Measurements from ENCODE around the gene TSPO2. TPM values are rescaled to one million over a fixed set of nuclear protein-coding genes. Genes with fewer than 3 reads are reported as not detected.

Gene TSPO2
- total and polyA plus RNA-seq, 2 of the 13 experiments (the other 11 are each of a cell fraction or from before 2014, with no cell fraction given), result 0.55 TPM; not detected in 1

DNA sequence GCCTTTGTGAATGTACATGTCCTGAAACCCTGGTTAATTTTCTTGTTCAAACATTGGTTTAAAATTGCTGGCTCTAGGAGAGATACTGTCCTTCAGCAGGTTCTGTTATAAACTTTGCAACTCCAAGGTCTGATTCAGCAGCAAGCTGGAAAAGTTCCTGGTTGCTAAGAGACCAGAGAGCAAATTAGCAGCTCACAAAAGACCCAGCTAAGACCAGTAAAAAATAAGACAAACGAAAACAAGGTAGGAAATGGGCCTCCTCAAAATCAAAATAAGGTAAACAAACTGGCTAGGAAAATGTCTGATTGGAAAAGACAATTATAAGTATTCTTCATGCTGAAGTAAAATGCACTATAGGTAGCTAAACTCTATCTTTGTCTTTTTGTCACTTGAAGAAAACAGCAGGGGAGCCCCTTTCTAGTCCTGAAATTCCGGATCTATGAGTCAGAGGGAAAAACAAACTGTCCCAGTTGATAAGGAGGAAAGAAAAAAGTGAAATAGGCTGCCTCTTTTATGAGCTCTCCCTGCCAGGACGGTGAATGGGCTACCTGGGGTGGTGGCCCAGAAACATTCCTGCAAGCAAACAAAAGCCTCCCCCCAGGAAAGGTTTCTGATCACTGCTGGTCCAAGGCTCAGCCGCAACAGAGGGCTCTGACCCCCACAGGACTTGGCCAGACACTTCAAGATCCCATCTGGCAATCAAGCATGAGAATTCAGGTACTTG lies 44.9 kb upstream of the TSPO2 start (continued):
- TF ChIP-seq, protein P1, sequence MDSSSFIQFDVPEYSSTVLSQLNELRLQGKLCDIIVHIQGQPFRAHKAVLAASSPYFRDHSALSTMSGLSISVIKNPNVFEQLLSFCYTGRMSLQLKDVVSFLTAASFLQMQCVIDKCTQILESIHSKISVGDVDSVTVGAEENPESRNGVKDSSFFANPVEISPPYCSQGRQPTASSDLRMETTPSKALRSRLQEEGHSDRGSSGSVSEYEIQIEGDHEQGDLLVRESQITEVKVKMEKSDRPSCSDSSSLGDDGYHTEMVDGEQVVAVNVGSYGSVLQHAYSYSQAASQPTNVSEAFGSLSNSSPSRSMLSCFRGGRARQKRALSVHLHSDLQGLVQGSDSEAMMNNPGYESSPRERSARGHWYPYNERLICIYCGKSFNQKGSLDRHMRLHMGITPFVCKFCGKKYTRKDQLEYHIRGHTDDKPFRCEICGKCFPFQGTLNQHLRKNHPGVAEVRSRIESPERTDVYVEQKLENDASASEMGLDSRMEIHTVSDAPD (CRISPR knock-in tag; IDR thresholded peaks at IDR 0.05), result 0 out of 2 replicates have a peak, but pooled peaks have one; percentile 55
- TF ChIP-seq ZNF841 (CRISPR knock-in tag; IDR thresholded peaks at IDR 0.05; ENCODE audit: borderline replicate concordance) (no peak), PTBP1 (IDR thresholded peaks at IDR 0.05; ENCODE audit: low read depth, low read length, poor library complexity, severe bottlenecking) (no peak), IKZF4 (CRISPR knock-in tag; IDR thresholded peaks at IDR 0.05; ENCODE audit: borderline replicate concordance, low read depth, not compliant biosample characterization) (no peak), NR3C1 (CRISPR knock-in tag; IDR thresholded peaks at IDR 0.05) (no peak), ZBTB20 (CRISPR knock-in tag; IDR thresholded peaks at IDR 0.05; ENCODE audit: borderline replicate concordance, low read depth) (no peak), RBM22 (optimal IDR thresholded peaks at IDR 0.05; ENCODE audit: low read length) (no peak)
- TF ChIP-seq, protein P2, sequence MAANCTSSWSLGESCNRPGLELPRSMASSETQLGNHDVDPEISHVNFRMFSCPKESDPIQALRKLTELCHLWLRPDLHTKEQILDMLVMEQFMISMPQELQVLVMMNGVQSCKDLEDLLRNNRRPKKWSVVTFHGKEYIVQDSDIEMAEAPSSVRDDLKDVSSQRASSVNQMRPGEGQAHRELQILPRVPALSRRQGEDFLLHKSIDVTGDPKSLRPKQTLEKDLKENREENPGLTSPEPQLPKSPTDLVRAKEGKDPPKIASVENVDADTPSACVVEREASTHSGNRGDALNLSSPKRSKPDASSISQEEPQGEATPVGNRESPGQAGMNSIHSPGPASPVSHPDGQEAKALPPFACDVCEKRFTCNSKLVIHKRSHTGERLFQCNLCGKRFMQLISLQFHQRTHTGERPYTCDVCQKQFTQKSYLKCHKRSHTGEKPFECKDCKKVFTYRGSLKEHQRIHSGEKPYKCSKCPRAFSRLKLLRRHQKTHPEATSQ (CRISPR knock-in tag; IDR thresholded peaks at IDR 0.05; ENCODE audit: borderline replicate concordance), result no peak
- TF ChIP-seq, protein P3, sequence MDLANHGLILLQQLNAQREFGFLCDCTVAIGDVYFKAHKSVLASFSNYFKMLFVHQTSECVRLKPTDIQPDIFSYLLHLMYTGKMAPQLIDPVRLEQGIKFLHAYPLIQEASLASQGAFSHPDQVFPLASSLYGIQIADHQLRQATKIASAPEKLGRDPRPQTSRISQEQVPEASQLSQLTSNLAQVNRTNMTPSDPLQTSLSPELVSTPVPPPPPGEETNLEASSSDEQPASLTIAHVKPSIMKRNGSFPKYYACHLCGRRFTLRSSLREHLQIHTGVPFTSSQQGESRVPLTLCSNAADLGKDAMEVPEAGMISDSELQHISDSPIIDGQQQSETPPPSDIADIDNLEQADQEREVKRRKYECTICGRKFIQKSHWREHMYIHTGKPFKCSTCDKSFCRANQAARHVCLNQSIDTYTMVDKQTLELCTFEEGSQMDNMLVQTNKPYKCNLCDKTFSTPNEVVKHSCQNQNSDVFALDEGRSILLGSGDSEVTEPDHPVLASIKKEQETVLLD (CRISPR knock-in tag; IDR thresholded peaks at IDR 0.05; ENCODE audit: low read depth), result no peak
- TF ChIP-seq, protein P4, sequence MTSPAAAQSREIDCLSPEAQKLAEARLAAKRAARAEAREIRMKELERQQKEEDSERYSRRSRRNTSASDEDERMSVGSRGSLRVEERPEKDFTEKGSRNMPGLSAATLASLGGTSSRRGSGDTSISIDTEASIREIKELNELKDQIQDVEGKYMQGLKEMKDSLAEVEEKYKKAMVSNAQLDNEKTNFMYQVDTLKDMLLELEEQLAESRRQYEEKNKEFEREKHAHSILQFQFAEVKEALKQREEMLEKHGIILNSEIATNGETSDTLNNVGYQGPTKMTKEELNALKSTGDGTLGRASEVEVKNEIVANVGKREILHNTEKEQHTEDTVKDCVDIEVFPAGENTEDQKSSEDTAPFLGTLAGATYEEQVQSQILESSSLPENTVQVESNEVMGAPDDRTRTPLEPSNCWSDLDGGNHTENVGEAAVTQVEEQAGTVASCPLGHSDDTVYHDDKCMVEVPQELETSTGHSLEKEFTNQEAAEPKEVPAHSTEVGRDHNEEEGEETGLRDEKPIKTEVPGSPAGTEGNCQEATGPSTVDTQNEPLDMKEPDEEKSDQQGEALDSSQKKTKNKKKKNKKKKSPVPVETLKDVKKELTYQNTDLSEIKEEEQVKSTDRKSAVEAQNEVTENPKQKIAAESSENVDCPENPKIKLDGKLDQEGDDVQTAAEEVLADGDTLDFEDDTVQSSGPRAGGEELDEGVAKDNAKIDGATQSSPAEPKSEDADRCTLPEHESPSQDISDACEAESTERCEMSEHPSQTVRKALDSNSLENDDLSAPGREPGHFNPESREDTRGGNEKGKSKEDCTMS (CRISPR knock-in tag; conservative IDR thresholded peaks at IDR 0.05), result no peak
- TF ChIP-seq, protein P5, sequence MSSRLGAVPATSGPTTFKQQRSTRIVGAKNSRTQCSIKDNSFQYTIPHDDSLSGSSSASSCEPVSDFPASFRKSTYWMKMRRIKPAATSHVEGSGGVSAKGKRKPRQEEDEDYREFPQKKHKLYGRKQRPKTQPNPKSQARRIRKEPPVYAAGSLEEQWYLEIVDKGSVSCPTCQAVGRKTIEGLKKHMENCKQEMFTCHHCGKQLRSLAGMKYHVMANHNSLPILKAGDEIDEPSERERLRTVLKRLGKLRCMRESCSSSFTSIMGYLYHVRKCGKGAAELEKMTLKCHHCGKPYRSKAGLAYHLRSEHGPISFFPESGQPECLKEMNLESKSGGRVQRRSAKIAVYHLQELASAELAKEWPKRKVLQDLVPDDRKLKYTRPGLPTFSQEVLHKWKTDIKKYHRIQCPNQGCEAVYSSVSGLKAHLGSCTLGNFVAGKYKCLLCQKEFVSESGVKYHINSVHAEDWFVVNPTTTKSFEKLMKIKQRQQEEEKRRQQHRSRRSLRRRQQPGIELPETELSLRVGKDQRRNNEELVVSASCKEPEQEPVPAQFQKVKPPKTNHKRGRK (CRISPR knock-in tag; IDR thresholded peaks at IDR 0.05), result no peak
- TF ChIP-seq, protein P6, sequence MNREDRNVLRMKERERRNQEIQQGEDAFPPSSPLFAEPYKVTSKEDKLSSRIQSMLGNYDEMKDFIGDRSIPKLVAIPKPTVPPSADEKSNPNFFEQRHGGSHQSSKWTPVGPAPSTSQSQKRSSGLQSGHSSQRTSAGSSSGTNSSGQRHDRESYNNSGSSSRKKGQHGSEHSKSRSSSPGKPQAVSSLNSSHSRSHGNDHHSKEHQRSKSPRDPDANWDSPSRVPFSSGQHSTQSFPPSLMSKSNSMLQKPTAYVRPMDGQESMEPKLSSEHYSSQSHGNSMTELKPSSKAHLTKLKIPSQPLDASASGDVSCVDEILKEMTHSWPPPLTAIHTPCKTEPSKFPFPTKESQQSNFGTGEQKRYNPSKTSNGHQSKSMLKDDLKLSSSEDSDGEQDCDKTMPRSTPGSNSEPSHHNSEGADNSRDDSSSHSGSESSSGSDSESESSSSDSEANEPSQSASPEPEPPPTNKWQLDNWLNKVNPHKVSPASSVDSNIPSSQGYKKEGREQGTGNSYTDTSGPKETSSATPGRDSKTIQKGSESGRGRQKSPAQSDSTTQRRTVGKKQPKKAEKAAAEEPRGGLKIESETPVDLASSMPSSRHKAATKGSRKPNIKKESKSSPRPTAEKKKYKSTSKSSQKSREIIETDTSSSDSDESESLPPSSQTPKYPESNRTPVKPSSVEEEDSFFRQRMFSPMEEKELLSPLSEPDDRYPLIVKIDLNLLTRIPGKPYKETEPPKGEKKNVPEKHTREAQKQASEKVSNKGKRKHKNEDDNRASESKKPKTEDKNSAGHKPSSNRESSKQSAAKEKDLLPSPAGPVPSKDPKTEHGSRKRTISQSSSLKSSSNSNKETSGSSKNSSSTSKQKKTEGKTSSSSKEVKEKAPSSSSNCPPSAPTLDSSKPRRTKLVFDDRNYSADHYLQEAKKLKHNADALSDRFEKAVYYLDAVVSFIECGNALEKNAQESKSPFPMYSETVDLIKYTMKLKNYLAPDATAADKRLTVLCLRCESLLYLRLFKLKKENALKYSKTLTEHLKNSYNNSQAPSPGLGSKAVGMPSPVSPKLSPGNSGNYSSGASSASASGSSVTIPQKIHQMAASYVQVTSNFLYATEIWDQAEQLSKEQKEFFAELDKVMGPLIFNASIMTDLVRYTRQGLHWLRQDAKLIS (CRISPR knock-in tag; IDR thresholded peaks at IDR 0.05), result no peak

Data from HepG2 (cell line).